Sciatic nerve (tissue), 2 donors: ENCODE results near the gene IPMK. TPM values are rescaled to one million over a fixed set of nuclear protein-coding genes. Genes with fewer than 3 reads are reported as not detected.
"Not testable (repeated sequence)": the region's sequence is repeated elsewhere in the genome, so short reads cannot be mapped to it uniquely, and the experiment has no call there.

Source experiments
- ATAC-seq: fragments of 200-7000 bp; cut with Tn5 transposase; one replicate; pipeline ENCODE4 v1.9.1; 2020; ENCODE audit warnings: mild to moderate bottlenecking, moderate library complexity
- DNase-seq: peaks from one replicate; pipeline ENCODE4 v3.0.0-alpha.2; 2020; ENCODE audit warnings: low spot score
- intact Hi-C: fragments of 100-400 bp; cut with DNase I; formaldehyde crosslinking; loops from one replicate; pipeline ENCODE4 v1.14.2; 2022
- total RNA-seq: library from RNA; stranded (reverse); fragmentation: NEBNext Ultra II Directional; extraction: Animal tissue kit (Norgen Biotek cat#: 25700); gene quantifications from one replicate; pipeline ENCODE4 v1.2.1, GENCODE V29; 2021
- donor health status: DM: no; HTN: no; CAD: no.
- donor health status: DM: no; HTN: no; CAD: no.

Gene IPMK
- total RNA-seq, 1 donor from 2014 or later = 7.2 TPM

DNA sequence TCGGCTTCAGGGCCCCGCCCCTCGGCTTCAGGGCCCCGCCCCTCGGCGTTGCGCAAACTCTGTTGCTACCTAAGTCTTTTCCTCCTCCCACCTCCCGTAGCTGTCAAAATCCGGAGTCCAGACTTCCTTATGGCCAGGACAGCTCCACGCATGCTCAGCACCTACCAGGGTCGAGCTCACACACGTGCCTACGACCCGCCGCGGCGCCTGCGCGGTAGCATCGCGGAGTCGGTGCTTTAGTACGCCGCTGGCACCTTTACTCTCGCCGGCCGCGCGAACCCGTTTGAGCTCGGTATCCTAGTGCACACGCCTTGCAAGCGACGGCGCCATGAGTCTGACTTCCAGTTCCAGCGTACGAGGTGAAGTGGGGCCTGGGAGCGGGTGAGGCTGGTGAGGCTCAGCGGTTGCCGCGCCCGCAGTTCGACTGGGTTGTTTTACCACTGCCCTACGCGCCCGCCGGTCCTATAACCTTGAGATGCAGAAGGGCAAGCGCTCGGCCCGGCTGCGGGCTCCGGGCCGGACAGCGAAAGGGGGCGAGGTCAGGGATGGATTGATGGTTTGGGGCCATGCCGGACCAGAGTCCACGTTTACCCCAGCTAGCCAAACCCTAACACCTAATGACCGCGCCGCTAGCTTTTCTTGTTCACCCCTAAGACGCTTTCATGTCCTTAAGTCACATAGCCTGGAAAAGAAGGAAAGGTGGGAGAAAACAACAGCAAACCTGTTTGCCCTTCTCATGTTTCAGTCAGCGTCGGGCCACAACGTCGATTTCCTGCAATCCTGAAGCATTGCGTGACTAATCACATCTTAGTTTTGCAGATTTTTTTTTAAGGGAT is 1.5 kb upstream of the IPMK start, which contains the start of gene CISD1:
Gene CISD1 (plus strand): TSS at position 217 of the 836 bp plus-strand sequence. CDS start 112 bp downstream, at position 329.
- intact Hi-C loops = no loop called here
- ATAC-seq = peak; percentile 96
- peak; percentile 97 for DNase-seq

DNA sequence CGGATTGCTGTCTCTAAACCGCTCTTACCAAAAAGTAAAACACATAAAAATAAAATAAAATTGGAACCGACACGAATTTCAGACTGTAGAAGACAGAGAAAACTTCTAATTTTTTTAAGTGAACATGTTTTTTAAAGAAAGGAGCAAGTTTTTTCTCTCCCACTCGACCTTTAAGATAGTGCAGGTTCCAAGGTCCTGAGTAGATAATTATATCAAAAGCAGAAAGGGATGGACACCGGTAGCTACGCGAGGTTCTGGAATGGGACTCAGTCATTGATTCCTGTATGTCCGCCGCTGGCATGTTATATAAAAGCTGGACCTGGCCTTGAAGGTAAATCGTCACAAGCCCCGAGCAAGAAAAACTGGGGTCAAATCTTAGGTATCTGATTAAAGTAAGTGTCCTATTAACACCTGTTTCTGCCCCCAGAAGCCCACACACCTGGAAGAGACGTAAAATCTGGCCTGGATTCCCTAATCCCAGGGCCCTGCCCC is 806 bp upstream of the IPMK start:
- intact Hi-C loops = no loop called here
- peak; percentile 0 for ATAC-seq
- no peak for DNase-seq

- peak; percentile 70 for DNase-seq
- peak; percentile 38 for ATAC-seq
- intact Hi-C loops = no loop called here
Observed at GRCh38 chr10:58266826-58267712, 625 bp downstream of the IPMK start.

DNA sequence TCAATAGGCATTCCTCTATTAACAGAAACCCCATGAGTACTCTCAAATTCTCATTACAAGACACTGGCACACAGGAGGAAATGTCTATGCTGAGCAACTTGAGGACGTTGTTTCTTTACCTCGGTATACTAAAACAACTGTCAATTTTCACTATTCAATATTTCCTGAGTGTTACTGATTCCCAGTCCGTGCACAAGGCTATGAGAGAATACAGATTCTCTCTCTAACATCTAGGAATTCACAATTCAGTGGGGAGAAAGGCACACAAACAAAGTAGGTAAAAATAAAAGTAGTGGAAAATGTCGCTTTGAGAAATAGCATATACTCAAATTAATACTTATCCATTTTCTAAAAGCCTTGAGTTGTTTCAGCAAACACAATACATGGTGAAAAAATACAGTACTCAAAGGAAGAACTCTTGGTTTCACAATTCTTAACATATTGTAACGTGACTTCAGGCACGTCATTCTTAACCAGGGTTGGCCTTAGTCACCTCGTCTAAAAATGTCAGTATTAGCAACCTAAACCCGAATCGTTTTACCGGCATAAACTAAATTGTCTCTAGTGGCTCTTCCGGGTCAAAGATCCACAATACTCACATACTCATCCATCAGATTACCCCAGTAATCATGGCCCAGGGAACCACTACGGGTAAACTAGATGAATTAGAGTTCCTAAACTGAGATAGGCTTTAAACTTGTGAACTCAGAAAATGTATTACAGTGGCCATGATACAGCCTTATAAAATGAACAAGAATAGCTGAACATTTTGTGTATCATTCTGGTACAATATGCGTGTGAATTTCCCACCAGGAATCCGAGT is 1.5 kb downstream of the IPMK start:
- ATAC-seq (no peak), DNase-seq (no peak)
- intact Hi-C loops = no loop called here

DNA sequence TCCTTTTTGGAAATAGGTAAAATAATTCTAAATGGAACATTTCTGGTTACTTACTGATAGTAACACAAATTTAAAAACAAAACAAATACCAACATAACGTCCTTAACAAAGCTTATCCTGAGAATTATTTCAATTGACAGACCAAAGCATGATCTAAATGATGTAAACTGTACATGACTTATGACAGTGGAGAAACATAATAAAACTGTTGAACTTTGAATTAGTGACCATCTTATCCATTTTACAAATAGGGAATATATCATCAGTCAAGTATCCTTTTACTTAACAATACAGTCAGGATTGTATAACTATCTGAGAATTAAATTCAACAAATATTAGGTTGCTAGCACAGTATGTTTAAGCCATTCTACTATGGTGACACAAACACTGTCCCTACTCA is 2.4 kb downstream of the IPMK start:
- intact Hi-C loops = no loop called here
- ATAC-seq (no peak), DNase-seq (no peak)

GRCh38 chr10:58264780-58265179 is 2.9 kb downstream of the IPMK start:
- intact Hi-C loops = no loop called here
- DNase-seq (no peak), ATAC-seq (no peak)

- DNase-seq = no peak
- intact Hi-C loops = no loop called here
- no peak for ATAC-seq
Observed at GRCh38 chr10:58262766-58263165, 4.9 kb downstream of the IPMK start.

GRCh38 chr10:58260334-58260733 is 7.4 kb downstream of the IPMK start:
- intact Hi-C loops = no loop called here
- no peak for ATAC-seq
- no peak for DNase-seq

- DNase-seq (no peak), ATAC-seq (no peak)
- intact Hi-C loops = no loop called here
Observed at GRCh38 chr10:58258977-58259692, 8.6 kb downstream of the IPMK start.

DNA sequence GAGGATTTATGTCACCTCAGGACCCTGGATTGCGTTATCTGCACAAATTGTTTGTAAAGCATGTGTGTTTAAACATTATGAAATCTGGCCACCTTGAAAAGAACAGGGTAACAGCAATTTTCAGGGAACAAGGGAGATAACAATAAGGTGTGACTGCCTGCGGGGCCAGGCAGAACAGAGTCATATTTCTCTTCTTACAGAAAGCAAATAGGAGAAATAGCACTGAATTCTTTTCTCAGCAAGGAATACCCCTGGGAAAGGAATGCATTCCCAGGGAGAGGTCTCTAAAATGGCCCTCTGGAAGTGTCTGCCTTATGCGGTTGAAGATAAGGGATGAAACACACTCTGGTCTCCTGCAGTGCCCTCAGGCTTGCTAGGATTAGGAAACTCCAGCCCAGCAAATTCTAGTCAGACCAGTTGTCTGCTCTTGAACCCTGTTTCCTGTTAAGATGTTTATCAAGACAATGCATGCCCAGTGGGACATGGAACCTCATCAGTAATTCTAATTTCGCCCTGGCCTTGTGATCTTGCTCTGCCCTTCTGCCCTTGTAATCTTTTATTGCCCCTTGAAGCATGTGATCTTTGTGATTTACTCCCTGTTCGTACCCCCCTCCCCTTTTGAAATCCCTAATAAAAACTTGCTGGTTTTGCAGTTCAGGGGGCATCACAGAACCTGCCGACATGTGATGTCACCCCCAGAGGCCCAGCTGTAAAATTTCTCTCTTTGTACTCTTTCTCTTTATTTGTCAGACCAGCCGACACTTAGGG is 11.5 kb downstream of the IPMK start:
- intact Hi-C loops, DNase-seq, ATAC-seq: not testable (repeated sequence)

DNA sequence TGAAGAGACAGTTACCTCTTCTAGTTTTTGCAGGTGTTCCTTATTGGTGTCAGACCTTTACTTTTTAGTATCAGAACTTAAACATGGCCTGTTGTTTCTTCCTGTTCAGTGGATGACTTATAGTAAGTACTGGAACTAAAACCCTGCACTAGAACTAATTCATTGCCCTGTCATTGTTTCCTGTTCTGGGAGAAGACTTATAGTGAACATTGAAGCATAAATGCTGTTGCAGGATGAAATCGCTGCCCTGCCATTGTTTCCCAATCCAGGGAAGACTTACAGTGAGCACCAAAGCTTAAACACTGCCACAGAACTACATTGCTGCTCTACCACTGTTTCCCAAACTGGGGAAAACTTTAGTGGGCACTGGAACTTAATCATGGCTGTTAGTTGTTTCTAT is 13.1 kb downstream of the IPMK start:
- intact Hi-C loops = no loop called here
- no peak for DNase-seq
- ATAC-seq = no peak

DNA sequence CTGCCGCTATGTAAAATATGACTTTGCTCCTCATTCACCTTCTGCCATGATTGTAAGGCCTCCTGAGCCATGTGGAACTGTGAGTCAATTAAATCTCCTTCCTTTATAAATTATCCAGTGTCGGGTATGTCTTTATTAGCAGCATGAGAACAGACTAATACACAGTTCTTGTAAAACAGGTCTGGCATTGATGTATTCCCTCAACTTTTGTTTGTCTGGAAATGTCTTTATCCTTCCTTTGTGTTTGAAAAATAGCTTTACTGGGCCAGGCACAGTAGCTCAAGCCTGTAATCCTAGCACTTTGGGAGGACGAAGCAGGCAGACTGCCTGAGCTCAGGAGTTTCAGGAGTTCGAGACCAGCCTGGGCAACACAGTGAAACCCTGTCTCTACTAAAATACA is 14.5 kb downstream of the IPMK start:
- intact Hi-C loops = no loop called here
- ATAC-seq (no peak), DNase-seq (no peak)

DNA sequence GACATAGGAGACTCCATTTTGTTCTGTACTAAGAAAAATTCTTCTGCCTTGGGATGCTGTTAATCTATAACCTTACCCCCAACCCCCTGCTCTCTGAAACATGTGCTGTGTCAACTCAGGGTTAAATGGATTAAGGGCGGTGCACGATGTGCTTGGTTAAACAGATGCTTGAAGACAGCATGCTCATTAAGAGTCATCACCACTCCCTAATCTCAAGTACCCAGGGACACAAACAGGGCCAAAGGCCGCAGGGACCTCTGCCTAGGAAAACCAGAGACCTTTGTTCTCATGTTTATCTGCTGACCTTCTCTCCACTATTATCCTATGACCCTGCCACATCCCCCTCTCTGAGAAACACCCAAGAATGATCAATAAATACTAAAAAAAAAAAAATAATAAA is 23.0 kb downstream of the IPMK start:
- DNase-seq, ATAC-seq, intact Hi-C loops: not testable (repeated sequence)

GRCh38 chr10:58244242-58244641 is 23.5 kb downstream of the IPMK start:
- ATAC-seq, intact Hi-C loops, DNase-seq: not testable (repeated sequence)

- DNase-seq, ATAC-seq, intact Hi-C loops: not testable (repeated sequence)
Observed at GRCh38 chr10:58243801-58244200, 23.9 kb downstream of the IPMK start.

- DNase-seq = no peak
- no peak for ATAC-seq
- intact Hi-C loops = no loop called here
Observed at GRCh38 chr10:58243269-58243668, 24.4 kb downstream of the IPMK start.

- intact Hi-C loops = no loop called here
- no peak for ATAC-seq
- DNase-seq = no peak
Observed at GRCh38 chr10:58241346-58241745, 26.3 kb downstream of the IPMK start.

GRCh38 chr10:58240531-58240930 is 27.2 kb downstream of the IPMK start:
- intact Hi-C loops = no loop called here
- no peak for ATAC-seq
- DNase-seq = no peak
